Endometrial microvascular endothelial cells (primary cell): ENCODE measurements around the gene GPHA2. TPM values are rescaled to one million over a fixed set of nuclear protein-coding genes. Genes with fewer than 3 reads are reported as not detected.

Experiments used
- in situ Hi-C: cut with HindIII; loops from 2 replicates; pipeline ENCODE4 v1.10.0; 2017; ENCODE audit warnings: low sequenced_read_pairs, low pct_unique_long_range_greater_than_20kb; ENCODE audit errors: inconsistent ontology term
- total RNA-seq: library from RNA; depleted of rRNA; stranded (reverse); fragments of >200 nt; gene quantifications from one replicate; pipeline ENCODE4 v1.2.3, GENCODE V29; 2015; ENCODE audit errors: inconsistent ontology term

Gene GPHA2
- total RNA-seq, 1 donor from 2014 or later = not detected

- in situ Hi-C loops = loop anchor here (10.0 kb wide), 1 partner anchor 53 kb away; the partner anchor contains the start of gene CDC42BPG
These were observed 38.2 kb downstream of the GPHA2 start for GRCh38 chr11:64897381-64898075.

GRCh38 chr11:64896448-64897022, 39.2 kb downstream of the GPHA2 start:
- in situ Hi-C loops = loop anchor here (10.0 kb wide), 1 partner anchor 52 kb away; the partner anchor contains the start of gene CDC42BPG

GRCh38 chr11:64894812-64895452, 40.8 kb downstream of the GPHA2 start:
- in situ Hi-C loops = loop anchor here (10.0 kb wide), 1 partner anchor 50 kb away; the partner anchor contains the start of gene CDC42BPG

- in situ Hi-C loops = loop anchor here (10.0 kb wide), 1 partner anchor 49 kb away; the partner anchor contains the start of gene CDC42BPG
These were observed 41.5 kb downstream of the GPHA2 start for GRCh38 chr11:64894070-64894811.

- in situ Hi-C loops = loop anchor here (10.0 kb wide), 1 partner anchor 49 kb away; the partner anchor contains the start of gene CDC42BPG
These were observed 42.3 kb downstream of the GPHA2 start for GRCh38 chr11:64893194-64894069.

GRCh38 chr11:64892838-64893193, 42.9 kb downstream of the GPHA2 start:
- in situ Hi-C loops = loop anchor here (10.0 kb wide), 1 partner anchor 48 kb away; the partner anchor contains the start of gene CDC42BPG

- in situ Hi-C loops = loop anchor here (10.0 kb wide), 1 partner anchor 48 kb away; the partner anchor contains the start of gene CDC42BPG
These were observed 43.3 kb downstream of the GPHA2 start for GRCh38 chr11:64892411-64892831.

GRCh38 chr11:64891880-64892279, 43.8 kb downstream of the GPHA2 start:
- in situ Hi-C loops = loop anchor here (10.0 kb wide), 1 partner anchor 47 kb away; the partner anchor contains the start of gene CDC42BPG

GRCh38 chr11:64891215-64891848, 44.4 kb downstream of the GPHA2 start:
- in situ Hi-C loops = loop anchor here (10.0 kb wide), 1 partner anchor 47 kb away; the partner anchor contains the start of gene CDC42BPG

- in situ Hi-C loops = loop anchor here (10.0 kb wide), 1 partner anchor 46 kb away; the partner anchor contains the start of gene CDC42BPG
These were observed 45.2 kb downstream of the GPHA2 start for GRCh38 chr11:64890522-64890939.

GRCh38 chr11:64888729-64889511, 46.8 kb downstream of the GPHA2 start:
- in situ Hi-C loops = no loop called here

GRCh38 chr11:64888406-64888728, 47.3 kb downstream of the GPHA2 start:
- in situ Hi-C loops = no loop called here

GRCh38 chr11:64887757-64888405, 47.8 kb downstream of the GPHA2 start:
- in situ Hi-C loops = no loop called here

GRCh38 chr11:64887234-64887756, 48.4 kb downstream of the GPHA2 start:
- in situ Hi-C loops = no loop called here

GRCh38 chr11:64885367-64886286, 50.1 kb downstream of the GPHA2 start:
- in situ Hi-C loops = no loop called here
